Measurements from ENCODE around the gene PDXP.

GRCh38 chr22:37711490-37711889 is 53.0 kb downstream of the PDXP start:
- TF ChIP-seq CTCF (IDR thresholded peaks at IDR 0.05): no peak
- TF ChIP-seq SIN3A (IDR thresholded peaks at IDR 0.05; ENCODE audit: borderline replicate concordance, insufficient read depth, low read depth, low read length): no peak
- no peak for TF ChIP-seq REST (IDR thresholded peaks at IDR 0.05; ENCODE audit: insufficient read depth in 1 of 2, low read depth in 2 of 2, low read length in 1 of 2)

Measured in Panc1 (cell line).